Keratinocyte (primary cell): Measurements from ENCODE around the gene KLHL25.

Experiments used
- CTCF ChIP-seq, 3 experiments: IDR thresholded peaks in 1 of 3; conservative IDR thresholded peaks in 1 of 3; optimal IDR thresholded peaks in 1 of 3; 2 replicates in 2 of 3; 3 replicates in 1 of 3; pipeline versions ENCODE3 to v1.5.1; 2011; ENCODE audit warnings: low read length in 3 of 3, mild to moderate bottlenecking in 3 of 3, moderate library complexity in 2 of 3, control low read depth in 1 of 3, inconsistent platforms in 1 of 3; ENCODE audit not compliant: insufficient read depth in 2 of 3; ENCODE audit errors: extremely low read depth in 1 of 3
- EZH2 ChIP-seq: IDR thresholded peaks from one replicate; pipeline ENCODE4 v1.6.1; 2012; ENCODE audit warnings: inconsistent platforms, mild to moderate bottlenecking, low read length, moderate library complexity

DNA sequence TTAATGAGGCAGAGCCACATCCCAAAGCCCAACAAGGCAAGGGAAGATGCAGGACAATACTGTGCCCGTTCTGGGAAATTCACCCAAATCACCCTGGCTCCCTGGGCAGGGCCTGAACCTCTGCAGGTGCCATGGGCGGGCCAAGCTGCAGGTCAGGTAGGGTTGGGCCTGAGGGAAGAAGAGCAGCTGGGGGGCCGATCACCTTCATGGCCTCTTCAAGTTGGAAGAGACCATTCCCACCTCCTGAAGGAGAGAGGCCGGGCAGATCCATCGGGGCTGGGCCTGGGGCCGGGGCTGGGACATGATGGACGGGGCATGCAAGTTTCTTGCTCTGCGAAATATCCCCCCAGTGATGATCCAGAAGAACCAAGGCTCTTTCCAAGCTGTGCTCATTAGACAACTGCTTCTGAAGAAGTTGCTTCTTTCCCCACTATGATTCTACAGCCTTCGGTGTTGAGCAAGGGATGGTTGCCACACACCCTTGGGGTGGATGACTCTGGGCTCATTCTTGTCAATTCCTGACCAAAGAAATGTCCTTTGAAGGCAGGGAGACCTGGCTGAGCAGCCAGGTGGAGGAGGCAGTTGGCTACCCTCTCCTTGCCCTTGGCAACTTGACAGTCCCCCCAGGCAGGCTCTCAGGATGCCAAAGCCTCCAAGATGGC, 38.2 kb downstream of the KLHL25 start:
- TF ChIP-seq CTCF (optimal IDR thresholded peaks at IDR 0.05 in 1 of 3, IDR thresholded peaks at IDR 0.05 in 1 of 3, conservative IDR thresholded peaks at IDR 0.05 in 1 of 3; ENCODE audit: extremely low read depth in 1 of 3, insufficient read depth in 2 of 3, low read length in 3 of 3) (no peak), EZH2 (no peak)
